Kidney glomerular epithelial cell (primary cell): ENCODE measurements around the gene NKTR.
"Not testable (repeated sequence)": the region's sequence is repeated elsewhere in the genome, so short reads cannot be mapped to it uniquely, and the experiment has no call there.

Source experiments
- DNase-seq: peaks from one replicate; lab custom pipeline; 2025; lab: John Stamatoyannopoulos, UW

Gene NKTR

DNA sequence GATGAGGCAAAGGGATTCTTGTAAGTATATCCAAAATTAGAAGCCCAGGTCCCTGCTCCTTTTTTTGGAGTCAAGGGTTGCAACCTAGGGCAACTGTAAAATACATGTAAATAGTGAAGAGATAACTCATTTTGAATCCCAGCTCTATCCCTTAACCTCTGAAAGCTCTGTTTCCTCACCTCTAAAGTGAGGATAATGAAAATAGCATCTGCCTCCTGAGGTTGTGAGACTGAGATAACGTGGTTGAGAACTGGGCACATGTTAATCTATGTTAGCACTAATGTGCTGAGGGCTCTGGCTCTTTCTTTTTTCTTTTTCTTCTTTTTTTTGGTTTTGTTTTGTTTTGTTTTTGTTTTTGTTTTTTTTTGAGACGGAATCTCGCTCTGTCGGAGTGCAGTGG, 4.8 kb upstream of the NKTR start:
- DNase-seq = no peak

DNA sequence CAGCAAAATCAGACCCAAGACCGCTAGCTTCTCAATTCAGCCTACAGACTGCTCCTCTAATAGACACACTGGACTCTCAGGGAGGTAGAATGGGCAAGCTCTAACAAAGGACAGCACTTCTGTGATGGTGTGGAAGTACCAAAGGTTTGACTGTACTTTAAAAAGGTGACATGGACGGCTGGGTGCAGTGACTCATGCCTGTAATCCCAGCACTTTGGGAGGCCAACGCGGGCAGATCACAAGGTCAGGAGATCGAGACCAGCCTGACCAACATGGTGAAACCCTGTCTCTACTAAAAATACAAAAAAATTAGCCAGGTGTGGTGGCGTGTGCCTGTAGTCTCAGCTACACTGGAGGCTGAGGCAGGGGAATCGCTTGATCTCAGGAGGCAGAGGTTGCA, 3.4 kb upstream of the NKTR start:
- DNase-seq = not testable (repeated sequence)

DNA sequence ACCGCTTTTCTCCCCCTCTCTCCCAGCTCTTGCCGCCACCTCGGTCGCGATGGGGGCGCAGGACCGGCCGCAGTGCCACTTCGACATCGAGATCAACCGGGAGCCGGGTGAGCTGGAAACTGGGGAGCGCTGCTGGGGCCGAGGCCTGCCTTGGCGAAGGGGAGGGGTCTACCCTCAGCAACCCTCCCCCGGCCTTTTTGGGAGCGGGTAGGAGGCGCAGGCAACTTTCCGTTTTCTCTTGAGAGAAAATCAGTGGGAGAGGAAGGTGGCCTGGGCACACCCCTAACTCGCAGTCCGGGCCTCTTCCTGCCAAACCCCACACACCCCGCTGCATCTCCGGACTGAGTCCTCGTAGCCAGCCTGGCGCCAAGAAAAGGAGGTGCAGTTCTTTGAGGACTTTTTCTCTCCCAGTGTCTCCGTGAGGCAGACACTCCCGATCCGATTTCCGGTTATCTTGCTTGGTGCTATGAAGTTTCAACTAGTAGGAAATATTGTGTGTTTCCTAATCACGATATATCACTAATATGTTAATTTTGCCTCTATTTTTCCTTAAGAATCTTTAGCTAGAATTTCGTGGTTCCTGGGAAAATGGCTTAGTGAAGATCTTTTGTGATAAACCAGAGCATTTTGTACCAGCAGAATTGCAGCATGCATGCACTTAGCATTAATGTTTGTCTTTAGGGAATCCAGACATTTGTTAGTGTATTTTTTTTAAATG, 631 bp downstream of the NKTR start:
- peak; percentile 42 for DNase-seq

DNA sequence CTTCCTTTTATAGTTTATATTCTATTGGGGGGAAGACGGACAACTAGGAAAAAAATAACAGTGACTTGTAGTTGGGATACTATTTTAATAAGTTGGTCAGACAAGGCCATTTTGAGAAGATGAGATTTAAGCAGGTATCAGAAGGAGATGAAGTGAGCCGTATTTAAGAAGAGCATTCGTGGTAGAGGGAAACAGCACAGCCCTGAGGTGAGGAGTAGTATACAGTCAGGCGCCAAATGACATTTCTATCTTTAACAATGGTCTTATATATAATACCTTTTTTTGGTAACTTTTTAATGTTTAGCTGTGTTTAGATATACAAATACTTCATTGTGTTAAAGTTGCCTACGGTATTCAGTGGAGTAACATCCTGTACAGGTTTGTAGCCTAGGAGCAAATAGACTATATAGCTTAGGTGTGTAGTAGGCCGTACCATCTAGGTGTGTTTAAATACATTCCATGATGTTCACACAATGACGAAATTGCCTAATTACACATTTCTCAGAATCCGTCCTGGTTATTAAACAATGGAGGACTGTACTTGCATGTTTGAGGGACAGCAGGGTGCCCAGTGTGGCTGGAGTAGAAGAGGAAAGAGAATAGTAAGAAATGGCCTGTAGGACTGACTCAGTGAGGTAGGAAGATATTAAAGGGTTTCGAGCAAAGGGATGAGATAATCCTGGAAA, 1.6 kb downstream of the NKTR start:
- peak; percentile 13 for DNase-seq

DNA sequence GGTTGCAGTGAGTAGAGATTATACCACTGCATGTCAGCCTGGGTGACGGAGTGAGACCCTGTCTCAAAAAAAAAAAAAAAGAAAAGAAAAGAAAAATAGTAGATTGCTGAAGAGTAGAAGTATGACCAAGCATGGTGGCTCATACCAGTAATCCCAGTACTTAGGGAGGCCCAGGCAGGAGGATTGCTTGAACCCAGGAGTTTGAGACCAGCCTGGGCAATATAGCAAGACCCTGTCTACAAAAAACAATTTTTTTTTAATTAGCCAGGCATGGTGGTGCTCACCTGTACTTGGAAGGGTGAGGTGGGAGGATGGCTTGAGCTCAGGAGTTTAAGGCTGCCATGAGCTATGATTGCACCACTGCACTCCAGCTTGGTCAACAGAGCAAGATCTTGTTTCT, 2.5 kb downstream of the NKTR start:
- DNase-seq = no peak

DNA sequence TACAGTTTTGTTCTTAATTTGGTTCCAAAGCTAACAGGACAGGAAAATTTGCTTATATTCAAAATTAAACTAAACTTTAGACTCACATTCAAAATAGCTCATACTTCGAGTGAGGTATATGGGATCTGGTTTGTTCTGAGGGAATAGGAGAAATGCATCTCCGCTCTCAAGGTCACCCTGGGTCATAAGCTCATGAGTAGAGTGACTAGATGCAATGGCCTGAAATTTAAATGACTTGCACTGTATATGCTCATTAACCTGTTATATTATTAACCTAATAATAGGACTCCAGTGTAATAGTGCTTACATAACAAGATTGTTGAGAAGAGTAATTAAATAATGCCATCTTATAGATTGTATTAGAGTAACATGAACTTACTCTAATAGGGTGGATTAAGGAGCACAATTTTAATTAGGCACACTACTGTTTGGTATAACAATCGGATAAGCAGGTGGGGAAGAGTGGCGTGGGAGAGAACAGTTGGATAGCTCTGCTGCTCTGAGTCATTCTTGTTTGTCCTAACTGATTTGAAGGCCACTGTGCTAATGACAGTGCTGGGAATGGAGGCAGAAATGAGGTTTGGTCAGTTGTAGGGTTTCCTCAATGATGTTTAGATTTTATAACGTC, 5.2 kb downstream of the NKTR start:
- DNase-seq = no peak

DNA sequence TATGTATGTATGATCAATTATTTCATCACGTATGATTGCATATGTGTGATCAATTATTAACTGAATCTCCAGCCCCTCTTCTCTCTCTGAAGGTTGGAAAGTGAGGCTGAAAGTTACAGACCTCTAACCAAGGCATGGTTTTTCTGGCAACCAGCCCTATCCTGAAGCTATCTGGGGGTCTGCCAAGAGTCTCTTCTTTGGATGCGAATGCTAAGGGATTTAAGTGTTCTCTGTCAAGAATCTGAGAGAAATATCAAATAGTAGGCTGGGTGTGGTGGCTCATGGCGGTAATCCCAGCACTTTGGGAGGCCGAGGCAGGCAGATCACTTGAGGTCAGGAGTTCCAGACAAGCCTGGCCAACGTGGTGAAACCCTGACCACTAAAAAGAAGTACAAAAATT, 8.1 kb downstream of the NKTR start:
- DNase-seq = no peak

DNA sequence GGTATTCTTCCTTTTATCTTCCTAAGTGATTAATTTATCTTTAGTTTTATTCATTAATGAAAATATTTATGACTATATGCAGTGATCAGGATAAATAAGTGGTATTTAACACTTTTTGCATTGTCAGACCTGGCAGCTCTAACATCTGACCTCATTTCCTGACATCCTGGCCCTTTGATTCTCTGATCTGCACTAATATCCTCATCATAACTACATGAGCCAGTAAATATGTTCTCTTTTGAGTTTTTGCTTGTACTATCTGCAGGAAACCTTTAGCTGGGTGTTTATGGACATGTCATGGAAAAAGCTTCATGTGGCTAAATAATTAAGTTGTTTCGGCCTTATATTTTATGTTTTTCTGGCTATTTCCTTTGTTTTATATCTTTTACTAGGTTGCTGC, 10.5 kb downstream of the NKTR start:
- no peak for DNase-seq

DNA sequence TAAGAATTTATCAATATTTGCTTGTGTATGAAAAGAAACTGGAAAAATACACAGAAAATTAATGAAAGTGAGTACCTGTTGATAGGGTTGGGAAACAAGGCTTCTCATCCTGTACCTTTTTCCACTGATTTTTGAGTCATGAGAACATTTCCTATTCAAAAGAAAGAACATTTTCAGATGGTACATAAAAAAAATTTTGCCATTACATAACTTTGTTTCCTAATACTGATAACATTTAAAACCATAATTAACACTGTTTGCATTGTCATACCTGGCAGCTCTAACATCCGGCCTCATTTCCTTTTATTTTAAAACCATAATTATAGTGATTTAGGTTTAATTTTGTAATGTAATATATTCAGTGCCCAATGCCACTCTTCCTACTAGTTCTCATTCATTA, 11.7 kb downstream of the NKTR start:
- DNase-seq = no peak

DNA sequence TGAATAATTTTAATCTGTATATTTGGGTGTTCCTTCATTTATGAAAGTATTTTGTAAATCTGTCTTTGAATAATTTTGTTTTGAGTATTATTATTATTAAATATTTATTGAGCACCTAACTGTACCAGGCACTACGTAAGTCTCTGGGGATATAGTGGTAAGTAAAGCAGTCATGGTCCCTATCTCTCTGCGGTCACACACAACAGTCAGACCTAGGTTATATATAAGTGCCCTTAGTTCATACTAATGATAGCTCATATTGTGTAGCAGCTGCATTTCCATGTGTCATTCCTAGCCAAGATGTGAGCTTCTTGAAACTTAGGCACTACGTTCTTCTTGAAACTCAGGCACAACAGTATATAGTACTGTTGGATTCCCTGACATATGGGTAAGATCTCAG, 12.4 kb downstream of the NKTR start:
- DNase-seq = no peak

DNA sequence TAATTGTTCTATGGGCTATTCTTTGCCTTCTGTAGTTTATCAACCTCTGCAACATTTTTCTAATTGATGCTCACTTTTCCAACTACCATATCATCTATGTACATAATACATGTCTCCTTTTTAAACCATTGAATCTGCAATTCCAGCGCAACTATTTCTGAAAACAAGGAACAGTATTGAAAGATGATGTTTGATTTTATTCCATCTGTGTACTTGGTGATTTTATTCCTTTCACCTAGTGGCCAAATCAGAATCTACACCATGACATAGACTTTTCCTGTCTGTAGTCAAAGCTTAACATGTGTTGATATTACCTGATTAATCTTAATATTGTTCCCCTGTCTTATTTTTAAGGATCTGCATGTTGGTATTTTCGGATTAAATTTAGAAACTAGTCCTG, 13.0 kb downstream of the NKTR start:
- DNase-seq = no peak

DNA sequence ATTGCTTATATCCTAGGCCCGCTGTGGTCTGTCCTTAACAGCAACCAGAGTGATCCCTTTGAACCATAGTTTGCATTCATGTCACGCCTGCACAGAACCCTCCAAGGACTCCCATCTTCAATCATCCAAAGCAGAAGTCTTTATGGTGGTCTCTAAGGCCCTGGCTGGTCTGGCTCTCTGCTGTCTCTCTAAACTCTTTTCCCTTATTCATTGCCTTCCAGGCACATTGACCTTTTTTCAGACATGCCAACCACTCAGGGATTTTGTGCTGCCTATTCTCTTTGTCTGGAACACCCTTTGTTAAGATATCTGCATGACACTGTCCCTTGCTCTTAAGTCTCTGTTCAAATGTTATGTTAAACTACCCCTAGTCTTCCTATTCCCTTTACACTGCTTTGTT, 31.1 kb downstream of the NKTR start:
- no peak for DNase-seq

DNA sequence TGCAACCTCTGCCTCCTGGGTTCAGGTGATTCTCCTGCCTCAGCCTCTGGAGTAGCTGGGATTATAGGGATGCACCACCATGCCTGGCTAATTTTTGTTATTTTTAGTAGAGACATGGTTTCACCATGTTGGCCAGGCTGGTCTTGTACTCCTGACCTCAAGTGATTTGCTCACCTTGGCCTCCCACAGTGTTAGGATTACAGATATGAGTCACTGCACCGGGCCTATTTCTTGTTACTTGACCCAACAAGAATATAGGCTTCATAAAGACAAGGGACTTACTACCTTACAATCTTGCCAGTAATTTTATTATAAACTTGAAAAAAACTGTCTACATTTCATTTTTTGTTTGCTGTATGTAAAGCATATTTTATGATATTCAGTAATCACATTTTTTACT, 31.7 kb downstream of the NKTR start:
- DNase-seq = peak; percentile 4

DNA sequence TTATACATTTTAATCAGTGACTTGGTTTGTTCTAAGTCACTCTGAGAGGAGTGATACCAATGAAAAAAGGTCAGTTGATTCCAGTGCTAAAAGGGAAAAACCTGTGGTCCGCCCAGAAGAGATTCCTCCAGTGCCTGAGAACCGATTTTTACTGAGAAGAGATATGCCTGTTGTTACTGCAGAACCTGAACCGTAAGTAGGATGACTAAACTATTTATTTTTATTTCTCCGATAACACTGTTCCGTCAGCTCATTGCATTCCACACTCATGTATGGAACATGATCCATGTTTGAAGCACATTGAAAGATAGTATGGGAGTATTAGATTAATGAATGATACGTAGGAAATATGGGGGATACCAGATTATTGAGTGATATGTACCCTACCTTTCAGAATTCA, 33.1 kb downstream of the NKTR start:
- no peak for DNase-seq

DNA sequence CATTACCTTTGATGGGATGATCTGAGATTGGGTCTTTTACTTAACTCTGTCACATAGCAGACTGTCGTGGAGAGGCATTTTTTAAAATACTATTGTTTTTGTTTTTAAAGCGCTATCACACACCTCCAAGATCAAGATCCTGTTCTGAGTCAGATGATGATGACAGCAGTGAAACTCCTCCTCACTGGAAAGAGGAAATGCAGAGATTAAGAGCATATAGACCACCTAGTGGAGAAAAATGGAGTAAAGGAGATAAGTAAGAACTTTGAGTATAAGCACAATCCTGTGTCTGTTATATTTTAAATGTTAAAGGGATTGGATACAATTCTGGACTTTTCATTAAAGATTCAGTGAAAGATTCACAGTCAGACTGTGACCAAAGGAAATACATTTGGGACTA, 34.6 kb downstream of the NKTR start:
- DNase-seq = peak; percentile 51

DNA sequence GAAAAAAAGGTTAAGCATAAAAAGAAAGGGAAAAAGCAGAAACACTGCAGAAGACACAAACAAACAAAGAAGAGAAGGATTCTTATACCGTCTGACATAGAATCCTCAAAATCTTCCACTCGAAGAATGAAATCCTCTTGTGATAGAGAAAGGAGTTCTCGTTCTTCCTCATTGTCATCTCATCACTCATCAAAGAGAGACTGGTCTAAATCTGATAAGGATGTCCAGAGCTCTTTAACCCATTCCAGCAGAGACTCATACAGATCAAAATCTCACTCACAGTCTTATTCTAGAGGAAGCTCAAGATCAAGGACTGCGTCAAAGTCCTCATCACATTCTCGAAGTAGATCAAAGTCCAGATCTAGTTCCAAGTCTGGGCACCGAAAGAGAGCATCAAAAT, 36.5 kb downstream of the NKTR start:
- DNase-seq = no peak

DNA sequence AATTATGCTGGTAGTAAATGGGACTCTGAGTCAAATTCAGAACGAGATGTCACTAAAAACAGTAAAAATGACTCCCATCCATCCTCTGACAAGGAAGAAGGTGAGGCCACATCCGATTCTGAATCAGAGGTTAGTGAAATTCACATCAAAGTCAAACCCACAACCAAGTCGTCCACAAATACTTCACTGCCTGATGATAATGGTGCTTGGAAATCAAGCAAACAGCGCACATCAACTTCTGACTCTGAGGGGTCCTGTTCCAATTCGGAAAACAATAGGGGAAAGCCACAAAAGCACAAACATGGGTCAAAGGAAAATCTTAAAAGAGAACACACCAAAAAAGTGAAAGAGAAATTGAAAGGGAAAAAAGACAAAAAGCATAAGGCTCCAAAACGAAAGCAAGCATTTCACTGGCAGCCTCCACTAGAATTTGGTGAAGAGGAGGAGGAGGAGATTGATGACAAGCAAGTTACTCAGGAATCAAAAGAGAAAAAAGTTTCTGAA, 37.9 kb downstream of the NKTR start:
- no peak for DNase-seq

DNA sequence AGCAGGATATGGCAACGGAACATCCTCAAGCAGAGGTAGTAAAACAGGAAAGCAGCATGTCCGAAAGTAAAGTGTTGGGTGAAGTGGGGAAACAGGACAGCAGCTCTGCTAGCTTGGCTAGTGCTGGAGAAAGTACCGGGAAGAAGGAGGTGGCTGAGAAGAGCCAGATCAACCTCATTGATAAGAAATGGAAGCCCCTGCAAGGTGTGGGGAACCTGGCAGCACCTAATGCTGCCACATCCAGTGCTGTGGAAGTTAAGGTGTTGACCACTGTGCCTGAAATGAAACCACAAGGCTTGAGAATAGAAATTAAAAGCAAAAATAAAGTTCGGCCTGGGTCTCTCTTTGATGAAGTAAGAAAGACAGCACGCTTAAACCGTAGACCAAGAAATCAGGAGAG, 38.7 kb downstream of the NKTR start:
- DNase-seq = no peak

DNA sequence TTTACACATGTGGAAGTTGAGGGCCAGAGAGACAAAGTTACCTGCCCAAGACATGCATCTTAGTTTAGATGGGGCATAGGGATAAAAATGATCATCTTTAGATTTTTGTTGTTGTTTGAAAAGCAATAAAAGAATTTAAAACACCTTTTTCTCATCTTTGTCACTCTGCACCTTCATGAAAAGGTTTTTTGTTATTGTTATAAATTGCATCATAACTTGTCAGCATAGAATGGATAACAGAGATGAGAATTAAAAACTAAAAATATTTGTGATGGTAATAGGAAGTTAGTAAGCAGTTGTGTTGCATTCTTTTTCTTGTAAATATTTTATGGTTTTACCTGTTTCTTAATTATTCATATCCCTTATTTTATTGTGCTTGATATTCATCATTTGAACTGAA, 39.6 kb downstream of the NKTR start:
- no peak for DNase-seq

DNA sequence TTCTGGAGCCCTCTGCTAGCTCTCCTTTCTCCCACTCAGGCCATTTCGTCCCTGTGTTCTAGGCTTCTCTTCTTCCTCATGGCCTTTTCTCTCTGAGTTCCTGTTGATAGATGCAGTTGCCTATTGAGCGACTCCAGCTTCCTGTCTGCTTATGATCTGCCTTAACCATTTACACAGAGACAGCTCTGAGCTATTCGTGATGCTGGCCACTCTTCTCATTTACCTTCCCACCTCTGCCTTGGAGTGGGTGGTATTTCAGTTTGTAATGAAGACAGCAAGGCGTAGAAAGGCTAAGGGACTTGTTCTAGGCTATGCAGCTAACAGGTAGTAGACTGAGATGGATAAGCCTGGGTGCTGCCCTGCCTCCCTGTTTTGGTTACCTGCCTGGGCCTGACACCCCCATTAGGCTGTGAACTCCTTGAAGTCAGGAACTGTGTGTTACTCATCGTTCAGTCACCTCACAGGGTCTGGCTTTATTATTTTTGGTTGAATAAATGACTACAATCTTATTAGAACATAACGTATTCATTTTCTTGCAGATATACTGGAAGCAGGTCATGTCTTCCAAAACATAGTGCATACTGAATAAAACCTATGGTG, 40.4 kb downstream of the NKTR start:
- DNase-seq = no peak

DNA sequence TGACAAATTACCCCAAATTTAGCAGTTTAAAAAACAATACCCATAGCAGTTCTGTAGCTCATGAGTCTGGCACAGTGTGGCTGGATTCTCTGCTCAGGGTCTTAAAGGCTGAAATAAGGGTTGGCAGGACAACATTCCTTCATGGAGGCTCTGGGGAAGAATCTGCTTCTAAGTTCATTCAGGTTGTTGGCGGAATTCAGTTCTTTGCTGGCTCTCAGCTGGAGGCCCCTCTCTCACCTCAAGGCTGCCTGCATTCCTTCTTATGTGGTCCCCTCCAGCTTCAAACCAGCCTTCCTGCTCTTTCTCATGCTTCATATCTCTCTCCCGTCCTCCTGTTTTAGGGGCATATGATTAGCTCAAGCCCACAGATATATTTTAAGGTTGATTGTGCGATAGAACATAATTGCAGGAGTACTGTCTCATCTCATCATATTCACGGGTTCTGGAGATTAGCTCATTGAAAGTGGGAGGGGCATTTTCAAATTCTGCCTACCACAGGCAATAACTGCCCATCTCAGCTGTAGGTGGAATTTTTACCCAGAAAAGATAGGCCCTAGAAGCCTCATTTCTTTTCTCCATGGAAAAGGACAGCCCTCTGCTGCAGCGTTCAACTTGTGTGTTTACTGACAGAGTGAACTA, 47.5 kb downstream of the NKTR start:
- DNase-seq = no peak

DNA sequence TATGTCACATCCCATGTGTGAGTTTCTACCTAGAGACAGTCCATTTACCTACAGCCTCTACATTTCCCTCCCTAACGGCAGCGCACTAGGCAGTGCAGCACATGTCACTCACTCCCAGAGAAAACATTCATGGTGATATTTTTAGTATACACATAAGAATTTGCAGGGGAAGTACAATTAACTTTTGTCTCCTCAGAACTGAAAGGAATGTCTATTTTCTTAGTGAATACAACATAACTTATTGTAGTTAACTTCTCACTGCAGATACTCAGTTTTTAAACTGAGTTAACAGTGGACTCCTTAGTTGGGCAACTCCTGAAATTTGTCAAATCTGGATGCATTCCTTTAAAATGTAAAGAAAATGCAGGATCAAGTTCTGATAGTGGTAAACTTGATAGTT, 48.5 kb downstream of the NKTR start:
- no peak for DNase-seq

DNA sequence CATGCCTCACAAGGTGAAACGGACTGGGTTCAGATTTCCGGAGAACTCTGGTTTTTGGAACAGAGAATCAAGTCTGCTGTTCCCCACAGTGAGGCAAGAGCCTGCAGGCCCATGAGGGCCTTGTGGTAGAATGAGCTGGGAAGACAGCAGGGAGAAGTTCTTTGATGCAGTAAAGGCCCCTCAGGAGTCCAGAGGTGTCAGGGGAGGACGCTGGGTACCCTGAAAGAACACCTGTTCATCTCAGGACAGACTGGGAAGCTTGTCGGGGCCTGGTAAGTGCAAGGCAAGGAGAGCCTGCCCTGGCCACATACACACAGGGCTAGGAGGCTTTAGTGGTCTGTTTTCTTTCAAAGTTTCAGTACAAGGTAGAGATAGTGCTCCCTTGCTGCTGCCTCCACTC, 49.3 kb downstream of the NKTR start:
- DNase-seq = no peak
